Loucy (cell line): ENCODE data around the gene SLAIN2.

Source experiments
- H2AFZ ChIP-seq: fragments of 200-600 bp; sonication (generic); 2 replicates; pipeline ENCODE4 v1.6.0; 2016; ENCODE audit warnings: antibody characterized with exemption, mild to moderate bottlenecking, low read length, moderate library complexity
- H3F3A ChIP-seq: fragments of 200-600 bp; 2 replicates; pipeline ENCODE4 v1.6.0; 2016; ENCODE audit warnings: antibody characterized with exemption, low read depth, mild to moderate bottlenecking
- H3K27me3 ChIP-seq: fragments of 200-600 bp; sonication (generic); 2 replicates; pipeline ENCODE4 v1.6.1; 2014; ENCODE audit warnings: low read length, mild to moderate bottlenecking; ENCODE audit not compliant: insufficient read depth, poor library complexity, severe bottlenecking
- H3K36me3 ChIP-seq: fragments of 200-600 bp; sonication (generic); 2 replicates; pipeline ENCODE4 v1.6.1; 2016; ENCODE audit warnings: low read length; ENCODE audit not compliant: insufficient read depth
- H3K4me1 ChIP-seq: fragments of 200-600 bp; sonication (generic); 2 replicates; pipeline ENCODE4 v1.5.1; 2014; ENCODE audit warnings: low read length, mild to moderate bottlenecking; ENCODE audit not compliant: insufficient read depth, poor library complexity, severe bottlenecking
- H3K4me2 ChIP-seq: fragments of 200-600 bp; sonication (generic); 2 replicates; pipeline ENCODE4 v1.6.0; 2014; ENCODE audit warnings: antibody characterized with exemption, low read length, low read depth, mild to moderate bottlenecking; ENCODE audit not compliant: poor library complexity, severe bottlenecking
- H3K4me3 ChIP-seq: fragments of 200-600 bp; sonication (generic); 2 replicates; pipeline ENCODE4 v1.5.1; 2014; ENCODE audit warnings: low read length, mild to moderate bottlenecking, mixed read lengths; ENCODE audit not compliant: poor library complexity, severe bottlenecking
- H3K79me2 ChIP-seq: fragments of 200-600 bp; sonication (generic); 2 replicates; pipeline ENCODE4 v1.6.1; 2014; ENCODE audit warnings: low read length; ENCODE audit not compliant: insufficient read depth
- H3K9ac ChIP-seq: fragments of 200-600 bp; sonication (generic); 2 replicates; pipeline ENCODE4 v1.6.0; 2014; ENCODE audit warnings: mild to moderate bottlenecking, low read depth, low read length, moderate library complexity; ENCODE audit not compliant: poor library complexity, severe bottlenecking
- H3K9me2 ChIP-seq: fragments of 200-600 bp; sonication (generic); replicated peaks from 2 replicates; pipeline ENCODE4 v1.6.1; 2016; ENCODE audit warnings: low read depth, low read length, mixed read lengths
- H3K9me3 ChIP-seq: fragments of 200-600 bp; sonication (generic); 2 replicates; pipeline ENCODE4 v1.6.1; 2014; ENCODE audit warnings: mild to moderate bottlenecking, antibody characterized with exemption, low read length, low read depth; ENCODE audit not compliant: insufficient read depth
- H4K20me1 ChIP-seq: fragments of 200-600 bp; sonication (generic); 2 replicates; pipeline ENCODE4 v1.6.0; 2014; ENCODE audit warnings: antibody characterized with exemption, low read length, mild to moderate bottlenecking; ENCODE audit not compliant: insufficient read depth, poor library complexity, severe bottlenecking
- CTCF ChIP-seq: fragments of 200-600 bp; sonication (generic); conservative IDR thresholded peaks from 2 replicates; pipeline ENCODE4 v1.5.1; 2014; ENCODE audit warnings: mild to moderate bottlenecking, antibody characterized with exemption, low read length
- EZH2phosphoT487 ChIP-seq: fragments of 200-600 bp; IDR thresholded peaks from 2 replicates; pipeline ENCODE4 v1.6.1; 2018; ENCODE audit warnings: antibody characterized with exemption, mild to moderate bottlenecking, moderate library complexity, borderline replicate concordance

The SLAIN2 gene

GRCh38 chr4:48475770-48476169, 134.4 kb downstream of the SLAIN2 start:
- no peak for TF ChIP-seq EZH2phosphoT487
- TF ChIP-seq CTCF = no peak
- Histone ChIP-seq H3K9me2 (no peaks in the 10 kb centered on the region), H3K4me3 (no peak overlapping the region), H3K9ac (no peak overlapping the region), H2AFZ (no peak overlapping the region), H3K79me2 (no peaks in the 10 kb centered on the region), H3K9me3 (no peaks in the 10 kb centered on the region), H3K4me1 (no peaks in the 10 kb centered on the region), H3K36me3 (no peaks in the 10 kb centered on the region), H3F3A (no peaks in the 10 kb centered on the region), H3K4me2 (no peak overlapping the region), H3K27me3 (no peaks in the 10 kb centered on the region), H4K20me1 (no peaks in the 10 kb centered on the region)
